Measurements from ENCODE around the gene CD164.
"Not testable (repeated sequence)": the region's sequence is repeated elsewhere in the genome, so short reads cannot be mapped to it uniquely, and the experiment has no call there.

CD164 gene

DNA sequence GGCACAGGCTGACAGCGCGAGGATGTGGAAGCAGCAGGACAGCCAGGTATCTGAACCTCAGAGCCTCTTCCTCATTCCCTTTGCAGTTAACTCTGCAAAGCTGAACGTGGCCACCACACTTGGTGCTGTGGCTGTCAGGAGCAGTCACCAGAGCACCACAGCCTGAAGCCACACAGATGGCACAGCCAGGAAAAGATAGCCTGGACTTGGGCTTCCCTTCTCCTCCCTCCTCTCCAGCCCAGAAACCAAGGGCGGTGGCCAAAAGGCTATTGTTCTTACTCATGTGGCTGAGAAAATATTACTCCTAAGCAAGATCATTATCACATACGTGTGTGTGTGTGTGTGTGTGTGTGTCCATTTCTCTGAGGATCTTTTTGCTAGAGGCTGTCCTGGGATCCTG is 39.8 kb downstream of the CD164 start:
- H3K27me3 ChIP-seq (ENCODE audit: insufficient read depth, low read length) = no peaks in the 10 kb centered on the region
- no peaks in the 10 kb centered on the region for H3K9me3 ChIP-seq (ENCODE audit: insufficient read depth, low read depth, low read length)
- no peak overlapping the region for H3K9ac ChIP-seq (ENCODE audit: low read depth, low read length)
- no peaks in the 10 kb centered on the region for H3K36me3 ChIP-seq (ENCODE audit: insufficient read depth, low read length)
- H3K27ac ChIP-seq (ENCODE audit: low read depth, low read length) = no peak overlapping the region
- WGBS = 83% methylated on average over 5 of the region's 5 CpGs
- no peaks in the 10 kb centered on the region; the same call in 1 of the 2 replicates for H3K4me1 ChIP-seq (ENCODE audit: insufficient read depth, low read length)
- no peak overlapping the region for H3K4me3 ChIP-seq (ENCODE audit: low read length)

DNA sequence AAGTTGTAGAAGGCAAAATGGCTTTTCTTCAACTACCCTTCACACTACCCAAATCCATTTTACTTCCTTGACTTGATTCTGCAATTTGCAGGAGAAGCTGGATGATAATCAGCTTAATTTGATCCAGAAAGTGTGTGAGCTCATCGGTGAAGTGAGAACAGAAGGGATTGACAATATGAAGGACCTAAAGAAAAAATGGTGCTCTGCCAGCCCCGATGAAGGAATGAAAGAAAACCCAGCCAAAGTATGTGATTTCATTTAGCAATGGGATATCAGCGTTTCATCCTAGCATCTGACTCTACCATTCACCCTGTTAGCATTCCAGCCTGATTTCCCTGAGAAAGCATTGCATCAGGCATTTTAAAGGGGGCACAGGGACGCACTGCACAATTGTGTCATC is 41.5 kb downstream of the CD164 start:
- Histone ChIP-seq H3K27me3 (ENCODE audit: insufficient read depth, low read length) (no peaks in the 10 kb centered on the region), H3K27ac (ENCODE audit: low read depth, low read length) (no peak overlapping the region), H3K36me3 (ENCODE audit: insufficient read depth, low read length) (no peaks in the 10 kb centered on the region), H3K9me3 (ENCODE audit: insufficient read depth, low read depth, low read length) (no peaks in the 10 kb centered on the region), H3K9ac (ENCODE audit: low read depth, low read length) (no peak overlapping the region), H3K4me1 (ENCODE audit: insufficient read depth, low read length) (no peaks in the 10 kb centered on the region; the same call in 1 of the 2 replicates), H3K4me3 (ENCODE audit: low read length) (no peak overlapping the region)
- WGBS = 88% methylated on average over 4 of the region's 4 CpGs

DNA sequence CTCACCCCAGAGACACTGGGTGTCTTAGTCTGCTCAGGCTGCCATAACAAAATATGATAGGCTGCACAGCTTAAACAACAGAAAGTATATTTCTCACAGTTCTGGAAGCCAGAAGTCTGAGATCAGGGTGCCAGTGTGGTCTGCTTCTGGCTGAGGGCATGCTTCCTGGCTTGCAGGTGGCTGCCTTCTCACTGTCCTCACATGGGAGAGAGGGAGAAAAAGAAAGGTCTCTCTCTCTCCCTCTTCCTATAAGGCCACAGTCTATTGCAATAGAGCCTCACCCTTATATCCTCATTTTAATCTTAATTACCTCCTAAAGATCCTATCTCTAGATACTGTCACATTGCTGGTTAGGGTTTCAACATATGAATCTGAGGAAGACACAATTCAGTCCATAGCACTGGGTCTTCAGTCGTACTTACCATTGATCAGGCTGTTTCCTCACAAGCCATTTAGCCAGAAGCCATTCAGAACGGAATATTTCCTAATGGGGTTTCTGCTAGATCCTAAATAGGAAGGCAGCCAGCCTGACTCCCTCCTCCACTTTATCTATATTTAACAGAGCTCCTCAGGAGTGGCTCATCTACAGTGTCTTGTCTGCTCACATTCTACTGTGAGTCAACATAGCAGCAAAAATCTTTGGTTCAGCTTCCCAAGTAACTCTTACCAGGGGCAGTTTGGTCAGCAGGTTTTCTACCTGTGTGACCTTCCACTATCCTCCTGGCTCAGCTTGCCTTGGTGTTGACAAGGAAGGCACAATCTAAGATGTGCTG is 42.2 kb downstream of the CD164 start:
- 92% methylated on average over 2 of the region's 2 CpGs for WGBS
- Histone ChIP-seq H3K4me1 (ENCODE audit: insufficient read depth, low read length) (no peaks in the 10 kb centered on the region; the same call in 1 of the 2 replicates), H3K27ac (ENCODE audit: low read depth, low read length) (no peak overlapping the region), H3K9me3 (ENCODE audit: insufficient read depth, low read depth, low read length) (no peaks in the 10 kb centered on the region), H3K4me3 (ENCODE audit: low read length) (no peak overlapping the region), H3K9ac (ENCODE audit: low read depth, low read length) (no peak overlapping the region), H3K36me3 (ENCODE audit: insufficient read depth, low read length) (no peaks in the 10 kb centered on the region), H3K27me3 (ENCODE audit: insufficient read depth, low read length) (no peaks in the 10 kb centered on the region)

DNA sequence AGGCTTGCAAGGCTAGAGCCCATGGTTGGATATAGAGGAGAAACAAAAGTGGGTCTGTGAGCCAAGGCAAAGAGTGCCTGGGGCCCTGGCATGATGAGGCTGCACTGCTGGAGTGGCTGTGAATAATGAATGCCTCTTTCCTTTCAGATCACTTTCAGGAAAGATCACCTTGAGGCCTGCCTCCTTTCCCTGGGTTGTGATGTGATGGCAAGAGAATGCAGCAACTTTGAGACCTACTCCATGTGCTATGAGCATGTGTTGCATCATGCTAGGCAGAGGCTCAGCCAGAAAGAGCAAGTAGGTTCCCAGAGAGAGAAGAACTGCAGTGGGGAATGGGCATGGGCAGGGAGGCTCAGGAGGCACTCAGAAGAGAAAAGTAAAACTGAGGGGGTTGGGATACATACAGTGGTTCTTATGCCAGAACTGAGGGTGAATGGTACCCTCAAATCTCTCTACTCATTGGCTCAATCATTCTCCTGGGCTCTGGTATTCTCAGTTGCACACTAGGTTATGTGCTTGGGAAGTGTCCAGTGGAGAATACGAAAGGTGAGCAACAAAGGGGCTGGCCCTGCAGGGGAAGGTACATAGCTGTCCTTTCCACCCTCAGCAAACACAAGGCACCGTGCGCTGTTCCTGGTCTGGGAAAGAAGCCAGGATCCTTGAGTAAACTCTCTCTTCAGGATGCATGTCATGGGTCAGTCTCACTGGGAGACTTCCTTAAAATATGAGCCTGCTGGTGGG is 45.9 kb downstream of the CD164 start:
- Histone ChIP-seq H3K36me3 (ENCODE audit: insufficient read depth, low read length) (no peaks in the 10 kb centered on the region), H3K4me1 (ENCODE audit: insufficient read depth, low read length) (no peaks in the 10 kb centered on the region), H3K9me3 (ENCODE audit: insufficient read depth, low read depth, low read length) (no peaks in the 10 kb centered on the region), H3K4me3 (ENCODE audit: low read length) (no peak overlapping the region), H3K9ac (ENCODE audit: low read depth, low read length) (no peak overlapping the region), H3K27ac (ENCODE audit: low read depth, low read length) (no peak overlapping the region), H3K27me3 (ENCODE audit: insufficient read depth, low read length) (no peaks in the 10 kb centered on the region)
- WGBS = 100% methylated on average over 3 of the region's 3 CpGs

DNA sequence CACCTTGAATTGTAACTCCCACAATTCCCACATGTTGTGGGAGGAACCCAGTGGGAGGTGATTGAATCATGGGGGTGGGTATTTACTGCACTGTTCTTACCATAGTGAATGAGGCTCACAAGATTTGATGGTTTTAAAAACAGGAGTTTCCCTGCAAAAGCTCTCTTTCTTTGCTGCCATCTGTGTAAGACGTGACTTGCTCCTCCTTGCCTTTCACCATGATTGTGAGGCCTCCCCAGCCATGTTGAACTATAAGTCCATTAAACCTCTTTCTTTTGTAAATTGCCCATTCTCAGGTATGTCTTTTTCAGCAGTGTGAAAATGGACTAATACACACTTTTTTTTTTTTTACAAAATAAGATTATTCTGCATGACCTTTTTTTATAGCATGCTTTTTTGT is 48.4 kb downstream of the CD164 start:
- H3K27ac ChIP-seq (ENCODE audit: low read depth, low read length); H3K4me1 ChIP-seq (ENCODE audit: insufficient read depth, low read length); H3K9me3 ChIP-seq (ENCODE audit: insufficient read depth, low read depth, low read length); H3K9ac ChIP-seq (ENCODE audit: low read depth, low read length); H3K36me3 ChIP-seq (ENCODE audit: insufficient read depth, low read length); H3K27me3 ChIP-seq (ENCODE audit: insufficient read depth, low read length); H3K4me3 ChIP-seq (ENCODE audit: low read length): not testable (repeated sequence)
- WGBS = 86% methylated on average over 1 of the region's 1 CpG

DNA sequence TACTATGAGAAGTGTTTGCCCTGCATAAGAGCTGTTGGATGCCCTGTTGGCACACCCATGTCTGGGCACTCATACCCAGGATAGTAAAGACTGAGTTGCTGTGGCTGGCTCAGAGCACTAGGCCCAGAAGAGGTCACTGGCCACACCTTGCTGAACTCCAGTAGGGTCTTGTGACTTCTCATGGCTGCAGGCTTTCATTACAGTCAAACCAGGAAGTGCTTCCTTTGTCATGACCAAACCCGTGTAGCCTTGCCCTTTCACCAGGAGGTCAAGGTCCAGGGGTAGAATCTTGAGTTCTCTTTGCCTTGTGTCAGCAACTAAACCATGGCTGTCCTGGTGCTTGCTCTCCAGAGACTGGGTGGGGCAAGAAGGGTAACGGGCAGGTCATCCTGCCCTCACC is 49.5 kb downstream of the CD164 start:
- Histone ChIP-seq H3K27ac (ENCODE audit: low read depth, low read length) (no peak overlapping the region), H3K4me1 (ENCODE audit: insufficient read depth, low read length) (no peaks in the 10 kb centered on the region; the same call in 1 of the 2 replicates), H3K27me3 (ENCODE audit: insufficient read depth, low read length) (no peaks in the 10 kb centered on the region), H3K9ac (ENCODE audit: low read depth, low read length) (no peak overlapping the region), H3K9me3 (ENCODE audit: insufficient read depth, low read depth, low read length) (no peaks in the 10 kb centered on the region), H3K36me3 (ENCODE audit: insufficient read depth, low read length) (no peaks in the 10 kb centered on the region), H3K4me3 (ENCODE audit: low read length) (no peak overlapping the region)
- 86% methylated on average over 2 of the region's 2 CpGs for WGBS

DNA sequence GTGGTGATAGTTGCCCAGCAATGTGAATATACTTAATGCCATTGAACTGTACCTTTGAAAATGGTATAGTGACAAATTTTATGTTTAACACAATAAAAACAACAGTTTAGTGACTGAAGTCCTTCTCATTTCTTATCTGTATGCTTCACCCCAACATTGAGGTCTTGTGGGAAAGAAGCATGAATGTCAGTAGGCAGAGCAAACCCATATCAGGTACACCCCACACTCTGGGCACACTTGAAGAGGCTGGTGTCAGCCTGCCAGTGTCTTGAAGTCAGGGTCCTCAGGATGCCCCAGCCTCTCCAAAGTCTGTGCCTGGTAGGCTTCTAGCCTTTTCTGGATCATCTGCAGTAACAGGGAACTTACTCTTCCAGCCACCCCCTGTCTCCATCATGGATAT is 51.2 kb downstream of the CD164 start:
- no peaks in the 10 kb centered on the region for H3K9me3 ChIP-seq (ENCODE audit: insufficient read depth, low read depth, low read length)
- no peak overlapping the region for H3K4me3 ChIP-seq (ENCODE audit: low read length)
- H3K27me3 ChIP-seq (ENCODE audit: insufficient read depth, low read length) = no peaks in the 10 kb centered on the region
- no peak overlapping the region for H3K9ac ChIP-seq (ENCODE audit: low read depth, low read length)
- no peaks in the 10 kb centered on the region; the same call in 1 of the 2 replicates for H3K4me1 ChIP-seq (ENCODE audit: insufficient read depth, low read length)
- no peaks in the 10 kb centered on the region for H3K36me3 ChIP-seq (ENCODE audit: insufficient read depth, low read length)
- H3K27ac ChIP-seq (ENCODE audit: low read depth, low read length) = no peak overlapping the region

DNA sequence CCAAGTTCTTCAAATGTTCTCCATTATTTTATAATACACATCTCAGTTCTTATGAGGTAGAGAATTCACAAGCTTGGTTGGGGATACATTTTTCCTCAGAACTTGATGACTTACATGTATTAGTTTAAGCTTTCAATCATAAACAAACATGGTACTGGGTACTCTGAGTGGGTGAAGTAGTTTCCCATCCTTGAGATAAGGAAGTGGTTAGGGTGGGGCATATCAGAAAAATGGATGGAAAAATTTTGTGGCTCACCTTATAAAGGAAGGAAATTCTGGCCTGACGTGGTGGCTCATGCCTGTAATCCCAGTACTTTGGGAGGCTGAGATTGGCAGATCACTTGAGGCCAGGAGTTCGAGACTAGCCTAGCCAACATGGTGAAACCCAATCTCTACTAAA is 52.0 kb downstream of the CD164 start:
- Histone ChIP-seq H3K9me3 (ENCODE audit: insufficient read depth, low read depth, low read length) (no peaks in the 10 kb centered on the region), H3K4me3 (ENCODE audit: low read length) (no peak overlapping the region), H3K36me3 (ENCODE audit: insufficient read depth, low read length) (no peaks in the 10 kb centered on the region), H3K4me1 (ENCODE audit: insufficient read depth, low read length) (no peaks in the 10 kb centered on the region; the same call in 1 of the 2 replicates), H3K9ac (ENCODE audit: low read depth, low read length) (no peak overlapping the region), H3K27me3 (ENCODE audit: insufficient read depth, low read length) (no peaks in the 10 kb centered on the region), H3K27ac (ENCODE audit: low read depth, low read length) (no peak overlapping the region)
- 95% methylated on average over 2 of the region's 2 CpGs for WGBS

DNA sequence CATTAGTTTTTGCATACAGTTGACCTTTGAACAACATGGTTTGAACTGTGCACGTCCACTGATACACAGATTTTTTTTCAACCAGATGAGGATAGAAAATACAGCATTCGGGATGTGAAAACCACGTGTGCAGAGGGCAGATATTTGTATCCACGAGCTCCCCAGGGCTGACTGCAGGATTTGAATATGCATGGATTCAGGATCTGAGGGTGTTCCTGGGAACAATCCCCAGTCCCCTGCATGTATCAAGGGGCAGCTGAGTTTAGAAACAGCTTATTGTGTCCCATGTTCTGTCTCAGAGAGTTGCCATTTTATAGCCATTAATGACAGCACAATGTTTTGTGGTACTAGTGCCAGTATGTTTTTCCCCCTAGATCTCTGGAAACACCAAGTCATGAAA is 53.6 kb downstream of the CD164 start:
- no peak overlapping the region for H3K9ac ChIP-seq (ENCODE audit: low read depth, low read length)

DNA sequence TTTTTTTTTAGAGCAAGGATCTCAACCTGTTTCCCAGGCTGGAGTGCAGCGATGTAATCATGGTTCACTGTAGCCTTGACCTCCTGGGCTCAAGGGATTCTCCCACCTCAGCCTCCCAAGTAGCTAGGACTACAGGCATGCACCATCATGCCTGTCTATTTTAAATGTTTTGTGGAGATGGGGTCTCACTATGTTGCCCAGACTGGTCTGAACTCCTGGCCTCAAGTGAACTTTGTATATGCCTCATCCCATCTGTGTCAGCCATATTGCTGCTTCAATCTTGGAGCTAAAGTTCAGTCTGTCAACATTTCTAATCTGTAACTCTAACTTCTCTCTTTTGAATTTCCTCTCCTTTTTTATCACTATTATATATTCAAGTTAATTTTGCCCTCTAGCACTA is 54.3 kb downstream of the CD164 start:
- Histone ChIP-seq H3K9me3 (ENCODE audit: insufficient read depth, low read depth, low read length) (no peaks in the 10 kb centered on the region), H3K4me1 (ENCODE audit: insufficient read depth, low read length) (no peaks in the 10 kb centered on the region; the same call in 1 of the 2 replicates), H3K36me3 (ENCODE audit: insufficient read depth, low read length) (no peaks in the 10 kb centered on the region), H3K27me3 (ENCODE audit: insufficient read depth, low read length) (no peaks in the 10 kb centered on the region), H3K9ac (ENCODE audit: low read depth, low read length) (no peak overlapping the region), H3K4me3 (ENCODE audit: low read length) (no peak overlapping the region), H3K27ac (ENCODE audit: low read depth, low read length) (no peak overlapping the region)
- WGBS = 96% methylated on average over 1 of the region's 1 CpG

More for the DNA sequence above, 53.6 kb downstream of the CD164 start:
- H3K27me3 ChIP-seq (ENCODE audit: insufficient read depth, low read length) = no peaks in the 10 kb centered on the region
- 75% methylated on average over 4 of the region's 4 CpGs for WGBS
- H3K27ac ChIP-seq (ENCODE audit: low read depth, low read length) = no peak overlapping the region
- H3K4me1 ChIP-seq (ENCODE audit: insufficient read depth, low read length) = no peaks in the 10 kb centered on the region; the same call in 1 of the 2 replicates
- H3K9me3 ChIP-seq (ENCODE audit: insufficient read depth, low read depth, low read length) = no peaks in the 10 kb centered on the region
- H3K36me3 ChIP-seq (ENCODE audit: insufficient read depth, low read length) = no peaks in the 10 kb centered on the region
- H3K4me3 ChIP-seq (ENCODE audit: low read length) = no peak overlapping the region

DNA sequence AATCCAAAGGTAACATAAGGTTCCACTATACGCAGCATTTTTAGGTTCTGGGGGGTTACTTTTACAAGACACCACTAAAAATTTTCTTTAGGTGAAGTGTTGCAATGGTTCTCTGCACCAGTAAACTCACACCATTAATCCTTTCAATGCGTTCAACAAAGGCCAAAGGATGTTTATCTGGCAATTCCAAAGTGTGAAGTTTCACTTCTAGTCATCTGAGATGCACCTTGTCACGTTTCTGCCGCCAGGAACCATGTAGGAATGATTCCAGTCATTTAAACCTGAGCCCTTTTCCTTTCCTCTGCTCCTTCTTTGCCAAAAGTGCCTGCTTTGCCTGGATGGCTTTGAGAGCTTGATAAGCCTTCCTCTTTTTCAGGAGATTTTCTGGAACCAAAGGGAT is 54.8 kb downstream of the CD164 start:
- Histone ChIP-seq H3K4me1 (ENCODE audit: insufficient read depth, low read length) (no peaks in the 10 kb centered on the region; the same call in 1 of the 2 replicates), H3K4me3 (ENCODE audit: low read length) (no peak overlapping the region), H3K9me3 (ENCODE audit: insufficient read depth, low read depth, low read length) (no peaks in the 10 kb centered on the region), H3K9ac (ENCODE audit: low read depth, low read length) (no peak overlapping the region), H3K36me3 (ENCODE audit: insufficient read depth, low read length) (no peaks in the 10 kb centered on the region), H3K27ac (ENCODE audit: low read depth, low read length) (no peak overlapping the region), H3K27me3 (ENCODE audit: insufficient read depth, low read length) (no peaks in the 10 kb centered on the region)
- 90% methylated on average over 4 of the region's 4 CpGs for WGBS

All from HUES64 (cell line).